HFF-Myc (cell line): Measurements from ENCODE around the gene ST6GALNAC6.

Experiments
- DNase-seq: peaks from one replicate; pipeline ENCODE4 v3.0.0-alpha.2; 2011; ENCODE audit warnings: low read depth; ENCODE audit errors: extremely low read depth
- H3K4me3 ChIP-seq: replicated peaks from 2 replicates; pipeline ENCODE4 v1.5.1; 2011; ENCODE audit warnings: low read depth, mild to moderate bottlenecking, control low read depth, low read length
- TF ChIP-seq, protein P1 (sequence below): IDR thresholded peaks from 2 replicates; pipeline ENCODE4 v1.5.1; 2012; ENCODE audit warnings: mild to moderate bottlenecking, low read depth, low read length, control low read depth; ENCODE audit errors: missing control alignments

ST6GALNAC6 gene

GRCh38 chr9:127927988-127928675 lies 28.7 kb upstream of the ST6GALNAC6 start:
- DNase-seq: no peak
- H3K4me3 ChIP-seq: no peak overlapping the region
- TF ChIP-seq, protein P1, sequence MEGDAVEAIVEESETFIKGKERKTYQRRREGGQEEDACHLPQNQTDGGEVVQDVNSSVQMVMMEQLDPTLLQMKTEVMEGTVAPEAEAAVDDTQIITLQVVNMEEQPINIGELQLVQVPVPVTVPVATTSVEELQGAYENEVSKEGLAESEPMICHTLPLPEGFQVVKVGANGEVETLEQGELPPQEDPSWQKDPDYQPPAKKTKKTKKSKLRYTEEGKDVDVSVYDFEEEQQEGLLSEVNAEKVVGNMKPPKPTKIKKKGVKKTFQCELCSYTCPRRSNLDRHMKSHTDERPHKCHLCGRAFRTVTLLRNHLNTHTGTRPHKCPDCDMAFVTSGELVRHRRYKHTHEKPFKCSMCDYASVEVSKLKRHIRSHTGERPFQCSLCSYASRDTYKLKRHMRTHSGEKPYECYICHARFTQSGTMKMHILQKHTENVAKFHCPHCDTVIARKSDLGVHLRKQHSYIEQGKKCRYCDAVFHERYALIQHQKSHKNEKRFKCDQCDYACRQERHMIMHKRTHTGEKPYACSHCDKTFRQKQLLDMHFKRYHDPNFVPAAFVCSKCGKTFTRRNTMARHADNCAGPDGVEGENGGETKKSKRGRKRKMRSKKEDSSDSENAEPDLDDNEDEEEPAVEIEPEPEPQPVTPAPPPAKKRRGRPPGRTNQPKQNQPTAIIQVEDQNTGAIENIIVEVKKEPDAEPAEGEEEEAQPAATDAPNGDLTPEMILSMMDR: no peak

DNA sequence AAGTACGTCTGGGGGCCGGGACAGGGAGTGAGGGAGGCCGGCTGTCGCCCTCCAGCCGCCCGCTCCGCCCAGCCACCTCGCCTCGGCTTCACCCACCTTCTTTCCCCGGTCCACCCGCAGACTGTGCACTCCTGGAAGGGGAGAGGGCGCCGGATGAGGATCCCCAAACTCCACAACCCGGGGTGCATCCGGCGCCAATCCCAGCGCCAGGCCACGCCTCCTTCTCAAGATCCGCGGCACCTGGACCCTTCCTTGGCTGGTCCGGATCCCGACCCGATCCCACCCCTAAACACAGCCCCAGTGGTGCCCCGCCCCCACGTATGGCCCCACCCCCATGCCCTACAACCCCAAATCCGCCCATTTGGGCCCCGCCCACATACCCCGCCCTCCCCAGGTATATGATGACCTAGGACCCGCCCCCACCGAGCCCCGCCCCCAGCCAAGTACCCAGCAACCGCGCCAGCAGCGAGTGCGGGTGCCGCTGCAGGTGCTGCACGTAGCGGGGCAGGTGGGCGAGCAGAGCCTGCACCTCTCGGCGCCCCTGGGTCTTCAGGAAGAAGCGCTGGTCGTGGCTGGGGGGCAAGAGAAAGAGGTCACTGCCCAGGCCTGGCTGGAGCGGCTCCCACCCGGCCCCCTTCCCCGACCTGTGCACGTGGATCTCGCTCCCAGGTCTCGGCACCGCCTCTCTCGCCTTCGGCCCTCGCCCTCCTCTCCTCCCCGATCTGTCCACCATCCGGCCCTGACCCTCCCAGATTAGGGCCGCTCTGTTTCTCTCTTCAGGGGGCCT lies 28.0 kb upstream of the ST6GALNAC6 start:
- H3K4me3 ChIP-seq: peak overlapping the region; percentile 19; the same call in 1 of the 2 replicates
- TF ChIP-seq, protein P1: no peak
- DNase-seq: no peak

- TF ChIP-seq, protein P1: no peak
- peak overlapping the region; percentile 19; the same call in 1 of the 2 replicates for H3K4me3 ChIP-seq
- DNase-seq: no peak
Measured at GRCh38 chr9:127926906-127927200, 27.4 kb upstream of the ST6GALNAC6 start.

DNA sequence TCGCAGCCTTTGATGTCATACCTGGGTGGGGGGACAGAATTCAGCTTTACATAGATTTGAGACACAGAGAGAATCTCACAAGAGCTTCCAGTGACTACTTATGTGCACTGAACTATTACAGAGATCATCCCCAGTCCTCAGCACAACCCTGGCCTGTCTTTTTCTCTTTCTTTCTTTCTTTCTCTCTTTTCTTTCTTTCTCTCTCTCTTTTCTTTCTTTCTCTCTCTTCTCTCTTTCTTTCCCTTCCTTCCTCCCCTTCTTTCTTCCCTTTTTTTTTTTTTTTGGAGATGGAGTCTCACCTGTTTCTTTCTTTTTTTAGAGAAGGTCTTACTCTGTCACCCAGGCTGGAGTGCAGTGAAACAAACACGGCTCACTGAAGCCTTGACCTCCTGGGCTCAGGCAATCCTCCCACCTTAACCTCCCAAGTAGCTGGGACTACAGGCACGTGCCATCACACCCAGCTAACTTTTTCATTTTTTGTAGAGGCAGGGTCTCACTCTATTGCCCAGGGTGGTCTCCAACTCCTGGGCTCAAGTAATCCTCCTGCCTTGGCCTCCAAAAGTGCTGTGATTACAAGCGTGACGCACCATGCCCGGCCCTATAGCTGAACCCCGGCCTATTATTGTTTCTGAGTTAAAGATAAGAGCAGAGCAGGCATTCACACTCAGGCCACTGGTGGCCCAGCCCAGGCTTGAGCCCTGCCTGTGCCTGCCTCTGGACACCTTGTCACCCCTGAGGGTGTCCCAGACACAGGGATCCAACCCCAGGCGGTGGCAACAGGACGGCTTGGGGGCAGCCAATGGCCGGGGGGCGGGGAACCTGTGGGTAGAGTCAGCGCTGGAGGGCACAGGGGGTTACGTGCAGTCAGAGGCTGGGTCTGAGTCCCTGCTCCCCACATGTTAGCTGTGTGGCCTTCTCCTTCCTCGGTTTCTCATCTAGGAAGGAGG lies 26.8 kb upstream of the ST6GALNAC6 start:
- no peak overlapping the region for H3K4me3 ChIP-seq
- TF ChIP-seq, protein P1: no peak
- no peak for DNase-seq

DNA sequence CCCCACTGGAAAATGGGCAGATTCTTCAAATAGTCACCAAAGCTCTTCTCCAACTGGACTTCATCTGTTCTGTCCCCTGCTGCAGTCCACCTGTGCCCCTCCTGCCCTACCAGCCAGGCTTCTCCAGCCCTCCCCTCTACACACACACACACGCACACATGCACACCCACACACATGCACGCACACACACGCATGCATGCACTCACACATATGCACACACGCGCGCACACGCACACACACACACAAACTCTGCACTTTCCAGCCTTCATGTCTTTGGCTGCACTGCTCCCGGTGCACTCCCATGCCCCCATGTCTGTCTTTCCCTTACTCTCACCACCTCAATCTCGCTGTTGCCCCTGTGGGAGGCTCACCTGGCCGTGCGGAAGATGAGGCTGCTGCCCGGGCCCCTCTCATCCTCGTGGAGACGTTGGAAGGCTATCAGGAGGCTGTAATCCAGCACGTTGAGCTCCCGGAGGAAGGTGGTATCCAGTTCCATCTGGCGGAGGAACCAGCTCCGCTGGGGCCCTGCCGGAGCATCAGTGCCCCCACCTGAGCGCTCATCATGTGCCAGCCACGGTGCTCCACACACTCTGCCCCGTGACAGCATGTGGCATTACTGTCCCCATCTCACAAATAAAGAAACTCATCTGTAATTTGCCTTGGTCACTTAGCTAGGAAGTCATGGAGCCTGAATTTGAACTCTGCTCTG lies 25.5 kb upstream of the ST6GALNAC6 start:
- no peak overlapping the region for H3K4me3 ChIP-seq
- TF ChIP-seq, protein P1: no peak
- DNase-seq: no peak

DNA sequence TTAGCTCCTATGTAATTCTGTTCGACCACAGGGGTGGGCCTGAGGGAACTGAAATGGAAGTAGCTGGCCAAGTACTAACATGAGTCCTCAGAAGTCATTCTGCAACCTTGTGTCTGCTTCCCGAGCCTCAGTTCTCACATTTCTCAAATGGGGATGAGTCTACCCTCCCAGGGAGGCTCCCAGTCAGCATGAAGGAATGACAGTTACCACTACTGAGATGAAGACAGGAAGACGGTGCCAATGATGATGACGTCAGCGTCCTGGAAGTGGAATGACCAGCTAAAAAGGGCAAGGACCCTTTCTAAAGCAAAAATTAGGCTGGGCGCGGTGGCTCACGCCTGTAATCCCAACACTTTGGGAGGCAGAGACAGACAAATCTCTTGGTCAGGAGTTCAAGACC lies 24.4 kb upstream of the ST6GALNAC6 start:
- TF ChIP-seq, protein P1: no peak
- no peak overlapping the region for H3K4me3 ChIP-seq
- no peak for DNase-seq
